Hepatocyte (in vitro differentiated cells): ENCODE measurements around the gene KRT27.

Experiments used
- EZH2 ChIP-seq: fragments of 200-600 bp; sonication (generic); IDR thresholded peaks from 2 replicates; pipeline ENCODE4 v1.6.1; 2016; ENCODE audit warnings: antibody characterized with exemption, mild to moderate bottlenecking, borderline replicate concordance
- EZH2phosphoT487 ChIP-seq: fragments of 200-600 bp; sonication (generic); IDR thresholded peaks from one replicate; pipeline ENCODE4 v1.6.1; 2018; ENCODE audit warnings: antibody characterized with exemption, mild to moderate bottlenecking, low read depth, moderate library complexity; ENCODE audit not compliant: unreplicated experiment, severe bottlenecking
- TF ChIP-seq, protein P1 (sequence below): fragments of 200-600 bp; sonication (generic); IDR thresholded peaks from 2 replicates; pipeline ENCODE4 v1.5.1; 2016; ENCODE audit warnings: antibody characterized with exemption, mild to moderate bottlenecking; ENCODE audit not compliant: poor library complexity

- TF ChIP-seq EZH2phosphoT487, result no peak
- TF ChIP-seq, protein P1, sequence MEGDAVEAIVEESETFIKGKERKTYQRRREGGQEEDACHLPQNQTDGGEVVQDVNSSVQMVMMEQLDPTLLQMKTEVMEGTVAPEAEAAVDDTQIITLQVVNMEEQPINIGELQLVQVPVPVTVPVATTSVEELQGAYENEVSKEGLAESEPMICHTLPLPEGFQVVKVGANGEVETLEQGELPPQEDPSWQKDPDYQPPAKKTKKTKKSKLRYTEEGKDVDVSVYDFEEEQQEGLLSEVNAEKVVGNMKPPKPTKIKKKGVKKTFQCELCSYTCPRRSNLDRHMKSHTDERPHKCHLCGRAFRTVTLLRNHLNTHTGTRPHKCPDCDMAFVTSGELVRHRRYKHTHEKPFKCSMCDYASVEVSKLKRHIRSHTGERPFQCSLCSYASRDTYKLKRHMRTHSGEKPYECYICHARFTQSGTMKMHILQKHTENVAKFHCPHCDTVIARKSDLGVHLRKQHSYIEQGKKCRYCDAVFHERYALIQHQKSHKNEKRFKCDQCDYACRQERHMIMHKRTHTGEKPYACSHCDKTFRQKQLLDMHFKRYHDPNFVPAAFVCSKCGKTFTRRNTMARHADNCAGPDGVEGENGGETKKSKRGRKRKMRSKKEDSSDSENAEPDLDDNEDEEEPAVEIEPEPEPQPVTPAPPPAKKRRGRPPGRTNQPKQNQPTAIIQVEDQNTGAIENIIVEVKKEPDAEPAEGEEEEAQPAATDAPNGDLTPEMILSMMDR, result no peak
- no peak for TF ChIP-seq EZH2
Measured at GRCh38 chr17:40777971-40778370, 4.4 kb downstream of the KRT27 start.
